ENCODE data around the gene GRB7.

- TF ChIP-seq CTCF (conservative IDR thresholded peaks at IDR 0.05; ENCODE audit: low read depth in 2 of 2) (no peak), EZH2 (IDR thresholded peaks at IDR 0.05; ENCODE audit: low read depth, unreplicated experiment) (no peak), EZH2phosphoT487 (IDR thresholded peaks at IDR 0.05; ENCODE audit: unreplicated experiment) (no peak), CREB1 (CRISPR knock-in tag; IDR thresholded peaks at IDR 0.05; ENCODE audit: low read depth) (no peak), REST (IDR thresholded peaks at IDR 0.05; ENCODE audit: unreplicated experiment) (no peak), POLR2AphosphoS5 (IDR thresholded peaks at IDR 0.05; ENCODE audit: low read depth) (no peak), STAT1 (IDR thresholded peaks at IDR 0.05; ENCODE audit: unreplicated experiment) (no peak), ZNF114 (CRISPR knock-in tag; IDR thresholded peaks at IDR 0.05) (no peak), JUNB (IDR thresholded peaks at IDR 0.05; ENCODE audit: unreplicated experiment) (no peak), ZNF462 (CRISPR knock-in tag; IDR thresholded peaks at IDR 0.05) (no peak)
Observed at GRCh38 chr17:39727556-39727955, 10.2 kb upstream of the GRB7 start.

Measured in GM23338 (cell line).